ENCODE results near the gene JAKMIP1.

GRCh38 chr4:5995901-5996623 lies 204.3 kb downstream of the JAKMIP1 start:
- TF ChIP-seq EZH2phosphoT487 (IDR thresholded peaks at IDR 0.05; ENCODE audit: borderline replicate concordance) (no peak), SIN3A (IDR thresholded peaks at IDR 0.05; ENCODE audit: low read depth) (no peak), YY1 (IDR thresholded peaks at IDR 0.05; ENCODE audit: extremely low read depth, insufficient replicate concordance, low read depth, low read length) (no peak), ZNF274 (IDR thresholded peaks at IDR 0.05; ENCODE audit: low read depth, low read length) (no peak), JUND (IDR thresholded peaks at IDR 0.05) (no peak), POLR2AphosphoS5 (IDR thresholded peaks at IDR 0.05; ENCODE audit: low read depth, low read length) (no peak), POLR2A (IDR thresholded peaks at IDR 0.05; ENCODE audit: borderline replicate concordance, extremely low read depth, insufficient read depth, insufficient read length) (no peak), ZBTB33 (IDR thresholded peaks at IDR 0.05; ENCODE audit: extremely low read depth, insufficient replicate concordance, low read length) (no peak), ELF1 (IDR thresholded peaks at IDR 0.05; ENCODE audit: borderline replicate concordance, low read depth) (no peak), CEBPB (IDR thresholded peaks at IDR 0.05; ENCODE audit: low read depth) (no peak), EGR1 (IDR thresholded peaks at IDR 0.05; ENCODE audit: low read depth) (no peak), TCF7L2 (IDR thresholded peaks at IDR 0.05; ENCODE audit: borderline replicate concordance, extremely low read depth, insufficient read depth, insufficient read length) (no peak), MAX (IDR thresholded peaks at IDR 0.05) (no peak)
- TF ChIP-seq, protein P1, sequence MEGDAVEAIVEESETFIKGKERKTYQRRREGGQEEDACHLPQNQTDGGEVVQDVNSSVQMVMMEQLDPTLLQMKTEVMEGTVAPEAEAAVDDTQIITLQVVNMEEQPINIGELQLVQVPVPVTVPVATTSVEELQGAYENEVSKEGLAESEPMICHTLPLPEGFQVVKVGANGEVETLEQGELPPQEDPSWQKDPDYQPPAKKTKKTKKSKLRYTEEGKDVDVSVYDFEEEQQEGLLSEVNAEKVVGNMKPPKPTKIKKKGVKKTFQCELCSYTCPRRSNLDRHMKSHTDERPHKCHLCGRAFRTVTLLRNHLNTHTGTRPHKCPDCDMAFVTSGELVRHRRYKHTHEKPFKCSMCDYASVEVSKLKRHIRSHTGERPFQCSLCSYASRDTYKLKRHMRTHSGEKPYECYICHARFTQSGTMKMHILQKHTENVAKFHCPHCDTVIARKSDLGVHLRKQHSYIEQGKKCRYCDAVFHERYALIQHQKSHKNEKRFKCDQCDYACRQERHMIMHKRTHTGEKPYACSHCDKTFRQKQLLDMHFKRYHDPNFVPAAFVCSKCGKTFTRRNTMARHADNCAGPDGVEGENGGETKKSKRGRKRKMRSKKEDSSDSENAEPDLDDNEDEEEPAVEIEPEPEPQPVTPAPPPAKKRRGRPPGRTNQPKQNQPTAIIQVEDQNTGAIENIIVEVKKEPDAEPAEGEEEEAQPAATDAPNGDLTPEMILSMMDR (IDR thresholded peaks at IDR 0.05 in 2 of 3, conservative IDR thresholded peaks at IDR 0.05 in 1 of 3; ENCODE audit: borderline replicate concordance in 1 of 3, insufficient read depth in 1 of 3, low read depth in 2 of 3, low read length in 2 of 3) = no peak
